Neural cell (in vitro differentiated cells): ENCODE data around the gene GSN. TPM values are rescaled to one million over a fixed set of nuclear protein-coding genes. Genes with fewer than 3 reads are reported as not detected.

Experiments used
- H2AFZ ChIP-seq: fragments of 200-600, 300-800 bp; sonication (generic), shearing (Covaris generic); 2 replicates; pipeline ENCODE4 v1.6.0; 2014; ENCODE audit warnings: low read depth, mild to moderate bottlenecking, antibody characterized with exemption, low read length, moderate library complexity
- H3F3A ChIP-seq: fragments of 200-600 bp; shearing (Covaris generic); 2 replicates; pipeline ENCODE4 v1.6.1; 2016; ENCODE audit warnings: mild to moderate bottlenecking, moderate library complexity, mixed read lengths, antibody characterized with exemption, low read length; ENCODE audit not compliant: insufficient read depth, poor library complexity, severe bottlenecking
- H3K27ac ChIP-seq: fragments of 200-600, 300-800 bp; sonication (generic), shearing (Covaris generic); 2 replicates; pipeline ENCODE4 v1.5.1; 2014; ENCODE audit warnings: mild to moderate bottlenecking, low read length, moderate library complexity
- H3K27me3 ChIP-seq: fragments of 300-800, 200-600 bp; sonication (generic), shearing (Covaris generic); 2 replicates; pipeline ENCODE4 v1.6.0; 2014; ENCODE audit warnings: mild to moderate bottlenecking, low read depth, low read length, moderate library complexity; ENCODE audit not compliant: insufficient read depth
- H3K36me3 ChIP-seq: fragments of 300-800, 200-600 bp; sonication (generic), shearing (Covaris generic); 2 replicates; pipeline ENCODE4 v1.5.1; 2014; ENCODE audit warnings: mild to moderate bottlenecking, antibody characterized with exemption, low read length, moderate library complexity; ENCODE audit not compliant: insufficient read depth
- H3K4me2 ChIP-seq: fragments of 300-800, 200-600 bp; sonication (generic), shearing (Covaris generic); 2 replicates; pipeline ENCODE4 v1.6.0; 2014; ENCODE audit warnings: mild to moderate bottlenecking, low read length
- H3K4me3 ChIP-seq: fragments of 300-800, 200-600 bp; sonication (generic), shearing (Covaris generic); 2 replicates; pipeline ENCODE4 v1.5.1; 2014; ENCODE audit warnings: mild to moderate bottlenecking, low read length, moderate library complexity
- H3K79me2 ChIP-seq: fragments of 200-600 bp; shearing (Covaris generic); replicated peaks from 2 replicates; pipeline ENCODE4 v1.6.0; 2014; ENCODE audit warnings: mild to moderate bottlenecking, low read length, moderate library complexity; ENCODE audit not compliant: insufficient read depth
- H3K9ac ChIP-seq: fragments of 300-800, 200-600 bp; sonication (generic), shearing (Covaris generic); 2 replicates; pipeline ENCODE4 v1.6.1; 2016; ENCODE audit warnings: mild to moderate bottlenecking, low read length, mixed read lengths
- H3K9me2 ChIP-seq: fragments of 200-600 bp; shearing (Covaris generic); 2 replicates; pipeline ENCODE4 v1.6.1; 2016; ENCODE audit warnings: mild to moderate bottlenecking, low read length, mixed read lengths; ENCODE audit not compliant: insufficient read depth
- H3K9me3 ChIP-seq: fragments of 200-600, 300-800 bp; sonication (generic), shearing (Covaris generic); 2 replicates; pipeline ENCODE4 v1.6.1; 2016; ENCODE audit warnings: mild to moderate bottlenecking, mixed run types, low read length, moderate library complexity, mixed read lengths
- H4K20me1 ChIP-seq: fragments of 200-600 bp; shearing (Covaris generic); 2 replicates; pipeline ENCODE4 v1.6.1; 2016; ENCODE audit warnings: mild to moderate bottlenecking, mixed run types; ENCODE audit not compliant: insufficient read depth
- EP300 ChIP-seq: fragments of 450-650 bp; conservative IDR thresholded peaks from 2 replicates; pipeline ENCODE4 v1.6.1; 2014; ENCODE audit warnings: antibody characterized with exemption, mild to moderate bottlenecking, moderate library complexity; ENCODE audit not compliant: poor library complexity, severe bottlenecking
- EZH2 ChIP-seq: fragments of 200-600, 300-800 bp; shearing (Covaris generic), sonication (generic); IDR thresholded peaks from 2 replicates; pipeline ENCODE4 v1.6.1; 2014; ENCODE audit warnings: antibody characterized with exemption, low read length, borderline replicate concordance, mild to moderate bottlenecking; ENCODE audit not compliant: insufficient read depth, poor library complexity, severe bottlenecking
- MXI1 ChIP-seq: fragments of 450-650 bp; conservative IDR thresholded peaks from 2 replicates; pipeline ENCODE4 v1.6.1; 2014; ENCODE audit warnings: antibody characterized with exemption, mild to moderate bottlenecking; ENCODE audit not compliant: poor library complexity, severe bottlenecking
- POLR2AphosphoS5 ChIP-seq: IDR thresholded peaks from 2 replicates; pipeline ENCODE4 v1.6.1; 2012
- RAD21 ChIP-seq: fragments of 450-650 bp; conservative IDR thresholded peaks from 2 replicates; pipeline ENCODE4 v1.6.1; 2014; ENCODE audit warnings: antibody characterized with exemption, mild to moderate bottlenecking, moderate library complexity
- SMC3 ChIP-seq: fragments of 450-650 bp; conservative IDR thresholded peaks from 2 replicates; pipeline ENCODE4 v1.6.1; 2014; ENCODE audit warnings: antibody characterized with exemption, mild to moderate bottlenecking, moderate library complexity; ENCODE audit not compliant: poor library complexity
- TAF1 ChIP-seq: IDR thresholded peaks from 2 replicates; pipeline ENCODE4 v1.6.1; 2012; ENCODE audit warnings: low read depth
- polyA plus RNA-seq: library from polyadenylated mRNA; depleted of rRNA; stranded (reverse); fragments of >200 nt; gene quantifications from 2 replicates; pipeline ENCODE4 v1.2.3, GENCODE V29; 2014
- TF ChIP-seq, protein P1 (sequence below): fragments of 450-650 bp; IDR thresholded peaks from 2 replicates; pipeline ENCODE4 v1.5.1; 2014; ENCODE audit warnings: antibody characterized with exemption, mild to moderate bottlenecking, moderate library complexity; ENCODE audit not compliant: poor library complexity, severe bottlenecking
- TF ChIP-seq, protein P2 (sequence below): IDR thresholded peaks from 2 replicates; pipeline ENCODE4 v1.6.1; 2012; ENCODE audit warnings: borderline replicate concordance

The GSN gene
- polyA plus RNA-seq, 1 donor from 2014 or later = 2.4 TPM

- H3K36me3 ChIP-seq = no peaks in the 10 kb centered on the region
- no peak overlapping the region for H3K9ac ChIP-seq
- H3K4me2 ChIP-seq = no peak overlapping the region
- H3K79me2 ChIP-seq = no peaks in the 10 kb centered on the region
- H3K27ac ChIP-seq = no peak overlapping the region
- no peak overlapping the region for H3K4me3 ChIP-seq
- H3K27me3 ChIP-seq = no peaks in the 10 kb centered on the region
- H3K9me2 ChIP-seq = no peaks in the 10 kb centered on the region
- no peaks in the 10 kb centered on the region for H4K20me1 ChIP-seq
- no peak overlapping the region for H2AFZ ChIP-seq
- no peak for TF ChIP-seq TAF1
- TF ChIP-seq MXI1 = no peak
- TF ChIP-seq POLR2AphosphoS5 = no peak
- TF ChIP-seq, protein P1, sequence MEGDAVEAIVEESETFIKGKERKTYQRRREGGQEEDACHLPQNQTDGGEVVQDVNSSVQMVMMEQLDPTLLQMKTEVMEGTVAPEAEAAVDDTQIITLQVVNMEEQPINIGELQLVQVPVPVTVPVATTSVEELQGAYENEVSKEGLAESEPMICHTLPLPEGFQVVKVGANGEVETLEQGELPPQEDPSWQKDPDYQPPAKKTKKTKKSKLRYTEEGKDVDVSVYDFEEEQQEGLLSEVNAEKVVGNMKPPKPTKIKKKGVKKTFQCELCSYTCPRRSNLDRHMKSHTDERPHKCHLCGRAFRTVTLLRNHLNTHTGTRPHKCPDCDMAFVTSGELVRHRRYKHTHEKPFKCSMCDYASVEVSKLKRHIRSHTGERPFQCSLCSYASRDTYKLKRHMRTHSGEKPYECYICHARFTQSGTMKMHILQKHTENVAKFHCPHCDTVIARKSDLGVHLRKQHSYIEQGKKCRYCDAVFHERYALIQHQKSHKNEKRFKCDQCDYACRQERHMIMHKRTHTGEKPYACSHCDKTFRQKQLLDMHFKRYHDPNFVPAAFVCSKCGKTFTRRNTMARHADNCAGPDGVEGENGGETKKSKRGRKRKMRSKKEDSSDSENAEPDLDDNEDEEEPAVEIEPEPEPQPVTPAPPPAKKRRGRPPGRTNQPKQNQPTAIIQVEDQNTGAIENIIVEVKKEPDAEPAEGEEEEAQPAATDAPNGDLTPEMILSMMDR = no peak
- no peak for TF ChIP-seq SMC3
- TF ChIP-seq, protein P2, sequence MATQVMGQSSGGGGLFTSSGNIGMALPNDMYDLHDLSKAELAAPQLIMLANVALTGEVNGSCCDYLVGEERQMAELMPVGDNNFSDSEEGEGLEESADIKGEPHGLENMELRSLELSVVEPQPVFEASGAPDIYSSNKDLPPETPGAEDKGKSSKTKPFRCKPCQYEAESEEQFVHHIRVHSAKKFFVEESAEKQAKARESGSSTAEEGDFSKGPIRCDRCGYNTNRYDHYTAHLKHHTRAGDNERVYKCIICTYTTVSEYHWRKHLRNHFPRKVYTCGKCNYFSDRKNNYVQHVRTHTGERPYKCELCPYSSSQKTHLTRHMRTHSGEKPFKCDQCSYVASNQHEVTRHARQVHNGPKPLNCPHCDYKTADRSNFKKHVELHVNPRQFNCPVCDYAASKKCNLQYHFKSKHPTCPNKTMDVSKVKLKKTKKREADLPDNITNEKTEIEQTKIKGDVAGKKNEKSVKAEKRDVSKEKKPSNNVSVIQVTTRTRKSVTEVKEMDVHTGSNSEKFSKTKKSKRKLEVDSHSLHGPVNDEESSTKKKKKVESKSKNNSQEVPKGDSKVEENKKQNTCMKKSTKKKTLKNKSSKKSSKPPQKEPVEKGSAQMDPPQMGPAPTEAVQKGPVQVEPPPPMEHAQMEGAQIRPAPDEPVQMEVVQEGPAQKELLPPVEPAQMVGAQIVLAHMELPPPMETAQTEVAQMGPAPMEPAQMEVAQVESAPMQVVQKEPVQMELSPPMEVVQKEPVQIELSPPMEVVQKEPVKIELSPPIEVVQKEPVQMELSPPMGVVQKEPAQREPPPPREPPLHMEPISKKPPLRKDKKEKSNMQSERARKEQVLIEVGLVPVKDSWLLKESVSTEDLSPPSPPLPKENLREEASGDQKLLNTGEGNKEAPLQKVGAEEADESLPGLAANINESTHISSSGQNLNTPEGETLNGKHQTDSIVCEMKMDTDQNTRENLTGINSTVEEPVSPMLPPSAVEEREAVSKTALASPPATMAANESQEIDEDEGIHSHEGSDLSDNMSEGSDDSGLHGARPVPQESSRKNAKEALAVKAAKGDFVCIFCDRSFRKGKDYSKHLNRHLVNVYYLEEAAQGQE = no peak
- TF ChIP-seq EZH2 = no peak
- no peak for TF ChIP-seq RAD21
- TF ChIP-seq EP300 = no peak
- H3F3A ChIP-seq = no peaks in the 10 kb centered on the region
- H3K9me3 ChIP-seq = no peaks in the 10 kb centered on the region
Observed at GRCh38 chr9:121323449-121324151, 55.6 kb downstream of the GSN start.

GRCh38 chr9:121324316-121324715 lies 56.4 kb downstream of the GSN start:
- H3K9ac ChIP-seq = no peak overlapping the region
- no peaks in the 10 kb centered on the region for H3F3A ChIP-seq
- TF ChIP-seq, protein P1 = no peak
- TF ChIP-seq TAF1 = no peak
- TF ChIP-seq, protein P2 = no peak
- TF ChIP-seq RAD21 = no peak
- no peak for TF ChIP-seq MXI1
- TF ChIP-seq POLR2AphosphoS5 = no peak
- TF ChIP-seq EP300 = no peak
- TF ChIP-seq EZH2 = no peak
- TF ChIP-seq SMC3 = no peak
- no peaks in the 10 kb centered on the region for H3K36me3 ChIP-seq
- H2AFZ ChIP-seq = no peak overlapping the region
- no peak overlapping the region for H3K27ac ChIP-seq
- no peaks in the 10 kb centered on the region for H3K27me3 ChIP-seq
- H3K9me3 ChIP-seq = no peaks in the 10 kb centered on the region
- H3K9me2 ChIP-seq = no peaks in the 10 kb centered on the region
- no peak overlapping the region for H3K4me2 ChIP-seq
- no peaks in the 10 kb centered on the region for H4K20me1 ChIP-seq
- no peak overlapping the region for H3K4me3 ChIP-seq
- H3K79me2 ChIP-seq = no peaks in the 10 kb centered on the region
